SK-N-SH (cell line): ENCODE results near the gene RASL10A. TPM values are rescaled to one million over a fixed set of nuclear protein-coding genes. Genes with fewer than 3 reads are reported as not detected.

ENCODE experiments used
- CTCF ChIA-PET: fragments of 300-600, 350-600 bp; formaldehyde crosslinking; extraction: SDS; loops from one replicate; lab custom pipeline; 2021; lab: Yijun Ruan, JAX
- POLR2A ChIA-PET: fragments of 350-600 bp; sonication (Branson Sonifier 250); formaldehyde crosslinking; extraction: SDS; loops from one replicate; lab custom pipeline; 2020; ENCODE audit warnings: antibody characterized with exemption, inconsistent platforms; lab: Yijun Ruan, JAX
- DNase-seq: peaks from one replicate; pipeline ENCODE4 v3.0.0; 2012
- H2AFZ ChIP-seq: fragments of 200-600 bp; sonication (generic); 2 replicates; pipeline ENCODE4 v1.8.1; 2016; ENCODE audit warnings: antibody characterized with exemption, mild to moderate bottlenecking, low read depth
- H3F3A ChIP-seq: fragments of 200-600 bp; sonication (generic); replicated peaks from 2 replicates; pipeline ENCODE3; 2016; ENCODE audit warnings: antibody characterized with exemption, mild to moderate bottlenecking; ENCODE audit not compliant: insufficient read depth
- H3K27ac ChIP-seq, 2 experiments: fragments of 200-500 bp in 1 of 2; fragments of 200-600 bp in 1 of 2; sonication (Bioruptor generic) in 1 of 2; sonication (generic), shearing (Covaris generic) in 1 of 2; 2 replicates each; pipeline versions ENCODE4 v1.5.1 to v1.6.1; 2014 to 2016; ENCODE audit warnings: low read depth in 2 of 2, inconsistent platforms in 1 of 2, low read length in 1 of 2, mild to moderate bottlenecking in 1 of 2, mixed read lengths in 1 of 2
- H3K27me3 ChIP-seq: fragments of 200-600 bp; sonication (generic), shearing (Covaris generic); 2 replicates; pipeline ENCODE4 v1.6.1; 2016; ENCODE audit warnings: mixed run types; ENCODE audit not compliant: insufficient read depth
- H3K36me3 ChIP-seq, 2 experiments: fragments of 200-500 bp in 1 of 2; fragments of 200-600 bp in 1 of 2; sonication (Bioruptor generic) in 1 of 2; sonication (generic) in 1 of 2; replicated peaks in 1 of 2; 2 replicates each; pipeline versions ENCODE3 to v1.5.1; 2014 to 2016; ENCODE audit warnings: low read length in 1 of 2, mild to moderate bottlenecking in 1 of 2; ENCODE audit not compliant: insufficient read depth in 2 of 2, control insufficient read depth in 1 of 2
- H3K4me1 ChIP-seq, 2 experiments: fragments of 200-500 bp in 1 of 2; fragments of 200-600 bp in 1 of 2; sonication (Bioruptor generic) in 1 of 2; sonication (generic), shearing (Covaris generic) in 1 of 2; 2 replicates each; pipeline versions ENCODE4 v1.5.1 to v1.6.1; 2014 to 2016; ENCODE audit warnings: low read depth in 1 of 2, low read length in 1 of 2, mixed run types in 1 of 2; ENCODE audit not compliant: insufficient read depth in 2 of 2, control insufficient read depth in 1 of 2
- H3K4me2 ChIP-seq: fragments of 200-600 bp; sonication (generic), shearing (Covaris generic); 2 replicates; pipeline ENCODE4 v1.6.1; 2017; ENCODE audit warnings: mixed run types
- H3K4me3 ChIP-seq, 2 experiments: fragments of 200-500 bp in 1 of 2; fragments of 200-600 bp in 1 of 2; sonication (Bioruptor generic) in 1 of 2; sonication (generic), shearing (Covaris generic) in 1 of 2; 2 replicates each; pipeline versions ENCODE4 v1.5.1 to v1.8.1; 2014 to 2016; ENCODE audit warnings: low read depth in 2 of 2, inconsistent platforms in 1 of 2, low read length in 1 of 2, mild to moderate bottlenecking in 1 of 2, mixed read lengths in 1 of 2, moderate library complexity in 1 of 2
- H3K79me2 ChIP-seq: fragments of 200-600 bp; sonication (generic); 2 replicates; pipeline ENCODE4 v1.8.1; 2017; ENCODE audit warnings: mild to moderate bottlenecking; ENCODE audit not compliant: insufficient read depth
- H3K9ac ChIP-seq: fragments of 200-600 bp; sonication (generic); 2 replicates; pipeline ENCODE4 v1.6.1; 2017; ENCODE audit warnings: mixed run types
- H3K9me2 ChIP-seq: fragments of 200-600 bp; sonication (generic); 2 replicates; pipeline ENCODE4 v1.6.1; 2017; ENCODE audit warnings: mixed run types
- H3K9me3 ChIP-seq: fragments of 200-600 bp; sonication (generic); 2 replicates; pipeline ENCODE4 v1.6.1; 2017; ENCODE audit warnings: mixed run types, mild to moderate bottlenecking, moderate library complexity
- H4K20me1 ChIP-seq: fragments of 200-600 bp; sonication (generic); 2 replicates; pipeline ENCODE4 v1.6.1; 2017; ENCODE audit warnings: mild to moderate bottlenecking, mixed run types; ENCODE audit not compliant: insufficient read depth
- ELF1 ChIP-seq: IDR thresholded peaks from 2 replicates; pipeline ENCODE4 v1.4.0; 2012
- EZH2phosphoT487 ChIP-seq: fragments of 200-600 bp; sonication (generic); IDR thresholded peaks from 2 replicates; pipeline ENCODE4 v1.6.1; 2017; ENCODE audit warnings: low read depth, mixed run types, mild to moderate bottlenecking, antibody characterized with exemption, moderate library complexity, borderline replicate concordance
- FOXM1 ChIP-seq: IDR thresholded peaks from 2 replicates; pipeline ENCODE4 v1.4.0; 2012; ENCODE audit warnings: low read depth, mild to moderate bottlenecking
- GABPA ChIP-seq: IDR thresholded peaks from 2 replicates; pipeline ENCODE4 v1.4.0; 2012; ENCODE audit warnings: low read depth, mild to moderate bottlenecking
- GATA2 ChIP-seq: sonication (generic); formaldehyde crosslinking; IDR thresholded peaks from 2 replicates; pipeline ENCODE4 v1.5.0; 2020; ENCODE audit warnings: mild to moderate bottlenecking, missing genetic modification reagents
- IRF3 ChIP-seq: fragments of 150-350 bp; IDR thresholded peaks from 2 replicates; pipeline ENCODE4 v1.6.1; 2016; ENCODE audit warnings: mild to moderate bottlenecking, low read depth, low read length
- JUND ChIP-seq: IDR thresholded peaks from 2 replicates; pipeline ENCODE4 v1.4.0; 2012
- POLR2AphosphoS5 ChIP-seq: IDR thresholded peaks from 2 replicates; pipeline ENCODE4 v1.6.1; 2012; ENCODE audit warnings: low read depth, low read length
- RCOR1 ChIP-seq: fragments of 150-350 bp; IDR thresholded peaks from 2 replicates; pipeline ENCODE4 v1.6.1; 2017; ENCODE audit warnings: antibody characterized with exemption, low read length
- RFX5 ChIP-seq: IDR thresholded peaks from 2 replicates; pipeline ENCODE4 v1.6.1; 2012; ENCODE audit warnings: mild to moderate bottlenecking, improper control_type of control experiment, low read length
- SMC3 ChIP-seq: IDR thresholded peaks from 2 replicates; pipeline ENCODE4 v1.6.1; 2012; ENCODE audit warnings: low read depth, low read length, improper control_type of control experiment
- TAF1 ChIP-seq: IDR thresholded peaks from 2 replicates; pipeline ENCODE4 v1.6.1; 2012; ENCODE audit warnings: low read depth, mild to moderate bottlenecking, low read length, moderate library complexity, borderline replicate concordance
- TEAD4 ChIP-seq: IDR thresholded peaks from 2 replicates; pipeline ENCODE4 v1.4.0; 2012; ENCODE audit warnings: mild to moderate bottlenecking, borderline replicate concordance; ENCODE audit not compliant: insufficient read depth
- USF1 ChIP-seq: IDR thresholded peaks from 2 replicates; pipeline ENCODE4 v1.4.0; 2012; ENCODE audit warnings: low read depth, borderline replicate concordance
- WGBS: methylation state at CpG from one replicate; pipeline ENCODE4 v1.1.6; 2017; ENCODE audit warnings: low lambda C conversion rate; 5-methylcytosine and 5-hydroxymethylcytosine counted together
- polyA plus RNA-seq, 3 experiments: library from polyadenylated mRNA; depleted of rRNA; stranded (reverse); fragments of >200 nt; gene quantifications; 2 replicates each; pipeline ENCODE4 v1.2.3, GENCODE V29; 2012
- TF ChIP-seq, protein P1 (sequence below): IDR thresholded peaks from 2 replicates; pipeline ENCODE4 v1.6.1; 2012; ENCODE audit warnings: mild to moderate bottlenecking, low read depth, low read length, moderate library complexity
- TF ChIP-seq, protein P2 (sequence below): IDR thresholded peaks from 2 replicates; pipeline ENCODE4 v1.4.0; 2012; ENCODE audit warnings: low read depth, borderline replicate concordance
- TF ChIP-seq, protein P3 (sequence below): IDR thresholded peaks from 2 replicates; pipeline ENCODE4 v1.4.0; 2012; ENCODE audit warnings: low read depth

The RASL10A gene
- polyA plus RNA-seq, 1 of the 3 experiments (the other 2 are of a cell fraction): 0.36 TPM

GRCh38 chr22:29341849-29342127 is 26.3 kb upstream of the RASL10A start:
- no peaks in the 10 kb centered on the region for H3K9me2 ChIP-seq
- CTCF ChIA-PET: interaction anchor here (0.8 to 1.7 kb wide), 6 partner anchors 12 to 96 kb away, joined by 3 to 9 read pairs (median 4); no protein-coding TSS in a partner anchor

GRCh38 chr22:29341056-29341848 is 25.8 kb upstream of the RASL10A start:
- H3K27me3 ChIP-seq: no peaks in the 10 kb centered on the region
- no peaks in the 10 kb centered on the region for H3K79me2 ChIP-seq
- H3K9me3 ChIP-seq: no peaks in the 10 kb centered on the region
- H3K4me3 ChIP-seq: no peak overlapping the region
- no peaks in the 10 kb centered on the region for H3K9me2 ChIP-seq
- 95% methylated on average over 17 of the region's 25 CpGs for WGBS
- no peak for DNase-seq
- peaks cover 26% of the 10 kb centered on the region for H3F3A ChIP-seq
- H4K20me1 ChIP-seq: no peaks in the 10 kb centered on the region
- no peak overlapping the region for H2AFZ ChIP-seq
- ChIA-PET POLR2A (no interaction called here), CTCF (interaction anchor here (0.9 to 1.7 kb wide), 7 partner anchors 9 to 29 kb away, joined by 3 to 9 read pairs (median 3); no protein-coding TSS in a partner anchor)
- H3K27ac ChIP-seq: peak overlapping the region in 1 of 2 experiments; percentile 95; a peak in 1 of 4 replicates
- H3K9ac ChIP-seq: no peak overlapping the region
- peaks cover 20 to 45% of the 10 kb centered on the region in 2 experiments for H3K4me1 ChIP-seq
- peaks cover 14 to 55% of the 10 kb centered on the region in 2 experiments for H3K36me3 ChIP-seq
- H3K4me2 ChIP-seq: no peak overlapping the region
- TF ChIP-seq TEAD4 (no peak), POLR2AphosphoS5 (no peak), ELF1 (no peak), RCOR1 (no peak), TAF1 (no peak), USF1 (no peak)
- TF ChIP-seq, protein P1, sequence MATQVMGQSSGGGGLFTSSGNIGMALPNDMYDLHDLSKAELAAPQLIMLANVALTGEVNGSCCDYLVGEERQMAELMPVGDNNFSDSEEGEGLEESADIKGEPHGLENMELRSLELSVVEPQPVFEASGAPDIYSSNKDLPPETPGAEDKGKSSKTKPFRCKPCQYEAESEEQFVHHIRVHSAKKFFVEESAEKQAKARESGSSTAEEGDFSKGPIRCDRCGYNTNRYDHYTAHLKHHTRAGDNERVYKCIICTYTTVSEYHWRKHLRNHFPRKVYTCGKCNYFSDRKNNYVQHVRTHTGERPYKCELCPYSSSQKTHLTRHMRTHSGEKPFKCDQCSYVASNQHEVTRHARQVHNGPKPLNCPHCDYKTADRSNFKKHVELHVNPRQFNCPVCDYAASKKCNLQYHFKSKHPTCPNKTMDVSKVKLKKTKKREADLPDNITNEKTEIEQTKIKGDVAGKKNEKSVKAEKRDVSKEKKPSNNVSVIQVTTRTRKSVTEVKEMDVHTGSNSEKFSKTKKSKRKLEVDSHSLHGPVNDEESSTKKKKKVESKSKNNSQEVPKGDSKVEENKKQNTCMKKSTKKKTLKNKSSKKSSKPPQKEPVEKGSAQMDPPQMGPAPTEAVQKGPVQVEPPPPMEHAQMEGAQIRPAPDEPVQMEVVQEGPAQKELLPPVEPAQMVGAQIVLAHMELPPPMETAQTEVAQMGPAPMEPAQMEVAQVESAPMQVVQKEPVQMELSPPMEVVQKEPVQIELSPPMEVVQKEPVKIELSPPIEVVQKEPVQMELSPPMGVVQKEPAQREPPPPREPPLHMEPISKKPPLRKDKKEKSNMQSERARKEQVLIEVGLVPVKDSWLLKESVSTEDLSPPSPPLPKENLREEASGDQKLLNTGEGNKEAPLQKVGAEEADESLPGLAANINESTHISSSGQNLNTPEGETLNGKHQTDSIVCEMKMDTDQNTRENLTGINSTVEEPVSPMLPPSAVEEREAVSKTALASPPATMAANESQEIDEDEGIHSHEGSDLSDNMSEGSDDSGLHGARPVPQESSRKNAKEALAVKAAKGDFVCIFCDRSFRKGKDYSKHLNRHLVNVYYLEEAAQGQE: no peak
- TF ChIP-seq, protein P2, sequence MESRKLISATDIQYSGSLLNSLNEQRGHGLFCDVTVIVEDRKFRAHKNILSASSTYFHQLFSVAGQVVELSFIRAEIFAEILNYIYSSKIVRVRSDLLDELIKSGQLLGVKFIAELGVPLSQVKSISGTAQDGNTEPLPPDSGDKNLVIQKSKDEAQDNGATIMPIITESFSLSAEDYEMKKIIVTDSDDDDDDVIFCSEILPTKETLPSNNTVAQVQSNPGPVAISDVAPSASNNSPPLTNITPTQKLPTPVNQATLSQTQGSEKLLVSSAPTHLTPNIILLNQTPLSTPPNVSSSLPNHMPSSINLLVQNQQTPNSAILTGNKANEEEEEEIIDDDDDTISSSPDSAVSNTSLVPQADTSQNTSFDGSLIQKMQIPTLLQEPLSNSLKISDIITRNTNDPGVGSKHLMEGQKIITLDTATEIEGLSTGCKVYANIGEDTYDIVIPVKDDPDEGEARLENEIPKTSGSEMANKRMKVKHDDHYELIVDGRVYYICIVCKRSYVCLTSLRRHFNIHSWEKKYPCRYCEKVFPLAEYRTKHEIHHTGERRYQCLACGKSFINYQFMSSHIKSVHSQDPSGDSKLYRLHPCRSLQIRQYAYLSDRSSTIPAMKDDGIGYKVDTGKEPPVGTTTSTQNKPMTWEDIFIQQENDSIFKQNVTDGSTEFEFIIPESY: no peak

More at GRCh38 chr22:29341849-29342127, 26.3 kb upstream of the RASL10A start:
- Histone ChIP-seq H3K36me3 (peaks cover 18 to 60% of the 10 kb centered on the region in 2 experiments), H3K27ac (peak overlapping the region in 1 of 2 experiments; percentile 95; a peak in 1 of 4 replicates), H3K27me3 (no peaks in the 10 kb centered on the region), H3K4me1 (peaks cover 20 to 50% of the 10 kb centered on the region in 2 experiments), H3K9me3 (no peaks in the 10 kb centered on the region), H3F3A (peaks cover 26% of the 10 kb centered on the region), H4K20me1 (no peaks in the 10 kb centered on the region), H2AFZ (no peak overlapping the region), H3K4me3 (no peak overlapping the region), H3K79me2 (no peaks in the 10 kb centered on the region), H3K4me2 (no peak overlapping the region), H3K9ac (no peak overlapping the region)
- WGBS: 100% methylated on average over 1 of the region's 2 CpGs
- POLR2A ChIA-PET: no interaction called here
- TF ChIP-seq RFX5 (no peak), GABPA (no peak), GATA2 (CRISPR knock-in tag) (no peak), IRF3 (no peak), JUND (no peak), POLR2AphosphoS5 (no peak), ELF1 (no peak), SMC3 (no peak), TEAD4 (no peak), FOXM1 (no peak), EZH2phosphoT487 (no peak), USF1 (no peak)
- TF ChIP-seq, protein P3, sequence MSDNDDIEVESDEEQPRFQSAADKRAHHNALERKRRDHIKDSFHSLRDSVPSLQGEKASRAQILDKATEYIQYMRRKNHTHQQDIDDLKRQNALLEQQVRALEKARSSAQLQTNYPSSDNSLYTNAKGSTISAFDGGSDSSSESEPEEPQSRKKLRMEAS: no peak
- no peak for DNase-seq
